Fibroblast of peridontal ligament (primary cell): ENCODE data around the gene NEIL3.

Experiments used
- DNase-seq: peaks from one replicate; pipeline ENCODE4 v3.0.0-alpha.2; 2010; ENCODE audit errors: extremely low read depth

Gene NEIL3

GRCh38 chr4:177309522-177310371 is at the start of gene NEIL3:
Gene NEIL3, plus strand, starts transcription at chr4:177309874. Its CDS starts 80 bp downstream, at chr4:177309954.
- peak; percentile 88 for DNase-seq

GRCh38 chr4:177263818-177264217 is 45.9 kb upstream of the NEIL3 start:
- no peak for DNase-seq

GRCh38 chr4:177264788-177265422 is 44.8 kb upstream of the NEIL3 start:
- no peak for DNase-seq

GRCh38 chr4:177265729-177266128 is 43.9 kb upstream of the NEIL3 start:
- DNase-seq = no peak

GRCh38 chr4:177266506-177266905 is 43.2 kb upstream of the NEIL3 start:
- no peak for DNase-seq

- DNase-seq = no peak
Observed at GRCh38 chr4:177267911-177268310, 41.8 kb upstream of the NEIL3 start.

GRCh38 chr4:177271091-177271490 is 38.6 kb upstream of the NEIL3 start:
- peak; percentile 27 for DNase-seq

- DNase-seq = no peak
Observed at GRCh38 chr4:177271915-177272766, 37.5 kb upstream of the NEIL3 start.

GRCh38 chr4:177275999-177276398 is 33.7 kb upstream of the NEIL3 start:
- no peak for DNase-seq

GRCh38 chr4:177281351-177281909 is 28.2 kb upstream of the NEIL3 start:
- DNase-seq = peak; percentile 10

- DNase-seq = no peak
Observed at GRCh38 chr4:177282284-177282835, 27.3 kb upstream of the NEIL3 start.

- peak; percentile 48 for DNase-seq
Observed at GRCh38 chr4:177283167-177283566, 26.5 kb upstream of the NEIL3 start.

- no peak for DNase-seq
Observed at GRCh38 chr4:177285953-177286352, 23.7 kb upstream of the NEIL3 start.

GRCh38 chr4:177287255-177287654 is 22.4 kb upstream of the NEIL3 start:
- no peak for DNase-seq

- DNase-seq = no peak
Observed at GRCh38 chr4:177288335-177288734, 21.3 kb upstream of the NEIL3 start.

- DNase-seq = no peak
Observed at GRCh38 chr4:177290780-177291179, 18.9 kb upstream of the NEIL3 start.

- no peak for DNase-seq
Observed at GRCh38 chr4:177292171-177292570, 17.5 kb upstream of the NEIL3 start.

GRCh38 chr4:177293208-177294033 is 16.3 kb upstream of the NEIL3 start:
- DNase-seq = peak; percentile 25

- no peak for DNase-seq
Observed at GRCh38 chr4:177297785-177298391, 11.8 kb upstream of the NEIL3 start.

GRCh38 chr4:177301126-177301639 is 8.5 kb upstream of the NEIL3 start:
- no peak for DNase-seq
